ENCODE measurements around the gene TAF1A.

- no peak for TF ChIP-seq POLR2A (IDR thresholded peaks at IDR 0.05; ENCODE audit: low read depth)
- no peak for TF ChIP-seq CTCF (IDR thresholded peaks at IDR 0.05)
- TF ChIP-seq POLR2AphosphoS5 (IDR thresholded peaks at IDR 0.05), result no peak
Measured at GRCh38 chr1:222610728-222611127, 21.0 kb upstream of the TAF1A start.
